ENCODE results near the gene ZDHHC11B.

Gene ZDHHC11B

DNA sequence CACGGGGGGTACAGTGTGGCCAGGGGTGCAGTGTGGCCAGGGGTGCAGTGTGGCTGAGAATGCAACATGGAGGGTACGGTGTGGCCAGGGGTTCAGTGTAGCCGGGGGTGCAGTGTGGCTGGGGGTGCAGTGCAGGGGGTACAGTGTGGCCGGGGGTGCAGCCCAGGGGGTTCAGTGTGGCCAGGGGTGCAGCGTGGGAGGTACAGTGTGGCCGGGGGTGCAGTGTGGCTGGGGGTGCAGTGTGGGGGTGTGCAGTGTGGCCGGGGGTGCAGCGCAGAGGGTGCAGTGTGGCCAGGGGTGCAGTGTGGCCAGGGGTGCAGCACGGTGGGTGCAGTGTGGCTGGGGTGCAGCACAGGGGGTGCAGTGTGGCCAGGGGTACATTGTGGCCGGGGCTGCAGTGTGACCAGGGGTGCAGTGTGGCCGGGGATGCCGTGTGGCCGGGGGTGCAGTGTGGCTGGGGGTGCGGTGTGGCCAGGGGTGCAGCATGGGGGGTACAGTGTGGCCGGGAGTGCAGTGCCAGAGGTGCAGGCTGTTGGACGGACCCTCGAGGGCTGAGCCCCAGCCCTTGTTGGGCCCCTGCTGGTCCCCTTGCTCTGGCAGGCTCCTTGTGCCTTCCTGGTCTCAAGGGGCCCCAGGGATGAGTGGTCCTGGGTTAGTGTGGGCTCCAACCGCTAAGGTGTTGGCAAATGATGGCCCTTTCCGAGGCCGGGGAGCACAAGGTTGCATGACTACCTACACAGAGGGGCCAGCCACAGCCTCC lies 109.2 kb downstream of the ZDHHC11B start:
- no peak for DNase-seq
- TF ChIP-seq POLR2A (IDR thresholded peaks at IDR 0.05; ENCODE audit: low read length): peak; percentile 11
- no peak for TF ChIP-seq GATA1 (IDR thresholded peaks at IDR 0.05; ENCODE audit: low read depth, low read length)

DNA sequence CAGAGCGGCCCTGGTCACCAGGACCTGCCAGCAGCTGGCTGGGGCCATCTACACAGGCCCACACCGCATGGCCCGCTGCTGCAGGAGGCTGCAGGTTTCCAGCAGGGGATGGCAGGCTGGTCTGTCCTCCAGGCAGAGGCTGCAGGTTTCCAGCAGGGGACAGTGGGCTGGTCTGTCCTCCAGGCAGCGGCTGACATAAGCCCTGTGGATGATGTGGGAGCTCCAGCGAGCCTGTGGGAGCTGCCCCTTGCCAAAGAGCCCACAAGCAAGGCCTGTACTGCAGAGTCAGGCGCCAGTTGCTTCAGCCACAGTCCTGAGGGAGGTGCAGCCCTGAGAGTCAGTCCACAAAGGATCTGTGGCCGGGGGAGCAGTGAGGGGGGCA lies 109.9 kb downstream of the ZDHHC11B start:
- no peak for TF ChIP-seq GATA1 (IDR thresholded peaks at IDR 0.05; ENCODE audit: low read depth, low read length)
- TF ChIP-seq POLR2A (IDR thresholded peaks at IDR 0.05; ENCODE audit: low read length): no peak
- no peak for DNase-seq

DNA sequence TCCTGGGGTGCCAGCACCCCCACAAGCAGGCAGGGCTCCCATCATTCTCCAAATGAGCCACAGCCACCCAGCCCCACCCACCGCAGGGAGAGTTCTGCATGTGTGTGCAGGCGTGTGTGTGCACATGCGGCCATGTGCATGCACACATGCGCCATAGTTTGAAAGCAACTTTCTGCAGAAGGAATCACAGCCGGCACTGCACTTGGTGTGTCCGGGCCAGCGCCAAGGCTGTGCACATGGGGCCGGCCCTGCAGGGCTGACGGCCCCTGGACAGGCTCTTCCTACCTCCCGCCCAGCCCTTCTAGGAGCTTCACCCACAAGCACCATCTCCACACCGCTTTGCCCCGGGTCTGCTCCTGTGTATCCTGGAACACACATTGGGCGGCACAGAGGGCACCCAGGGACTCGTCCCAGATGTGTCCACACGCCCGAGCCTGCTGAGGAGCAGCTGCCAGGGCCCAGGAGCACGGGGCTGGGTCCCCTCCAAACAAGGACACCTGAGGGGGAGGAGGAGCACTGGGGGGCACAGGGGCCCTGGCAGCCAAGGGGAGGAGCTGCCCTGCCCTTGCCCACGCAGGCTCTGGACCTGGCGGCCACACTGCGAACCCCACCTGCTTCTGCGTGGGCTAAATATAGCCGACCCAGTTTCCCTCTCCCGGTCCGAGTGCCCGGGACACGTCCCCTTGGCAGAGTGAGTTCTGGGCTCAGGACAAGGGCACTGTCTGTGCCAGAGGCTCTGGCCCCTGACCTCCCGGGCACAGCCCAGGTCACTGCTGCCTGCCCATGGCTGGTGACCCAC lies 110.5 kb downstream of the ZDHHC11B start:
- TF ChIP-seq GATA1 (IDR thresholded peaks at IDR 0.05; ENCODE audit: low read depth, low read length) (no peak), POLR2A (IDR thresholded peaks at IDR 0.05; ENCODE audit: low read length) (no peak)
- DNase-seq: no peak

DNA sequence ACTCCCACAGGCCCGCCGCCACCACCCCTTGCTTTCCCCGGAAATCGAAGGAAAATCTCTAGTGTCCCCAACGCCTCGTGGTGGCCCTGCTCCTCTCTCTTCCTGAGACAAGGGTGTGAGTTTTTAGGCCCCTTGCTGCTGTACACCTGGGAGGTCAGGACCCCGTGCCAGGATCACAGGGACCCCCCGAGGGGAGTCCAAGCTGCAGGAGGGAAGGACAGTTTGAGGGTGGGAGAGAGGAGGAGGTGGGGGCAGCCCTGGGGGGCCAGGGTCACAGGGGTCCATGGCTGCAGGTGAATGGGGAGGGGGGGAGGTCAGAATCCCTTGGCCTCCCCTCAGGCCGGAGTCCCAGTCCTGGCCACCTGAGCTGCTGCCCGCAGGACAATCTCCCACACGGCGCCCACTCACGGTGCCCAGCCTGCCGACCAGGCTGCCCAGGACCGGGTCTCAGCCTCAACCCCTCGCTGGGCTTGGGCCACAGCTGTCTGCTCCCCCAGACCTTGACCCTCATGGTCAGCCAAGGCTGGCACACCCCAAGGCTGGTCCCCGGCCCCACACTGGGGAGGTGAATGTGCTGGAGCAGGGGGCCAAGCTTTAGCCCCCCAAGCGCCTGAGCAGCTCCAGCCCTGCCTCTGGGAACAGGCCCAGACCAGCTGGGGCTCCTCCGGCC lies 111.2 kb downstream of the ZDHHC11B start:
- DNase-seq: no peak
- TF ChIP-seq GATA1 (IDR thresholded peaks at IDR 0.05; ENCODE audit: low read depth, low read length) (no peak), POLR2A (IDR thresholded peaks at IDR 0.05; ENCODE audit: low read length) (no peak)

GRCh38 chr5:672329-673160 lies 112.0 kb downstream of the ZDHHC11B start:
- TF ChIP-seq POLR2A (IDR thresholded peaks at IDR 0.05; ENCODE audit: low read length) (no peak), GATA1 (IDR thresholded peaks at IDR 0.05; ENCODE audit: low read depth, low read length) (no peak)
- peak; percentile 50 to 71 for DNase-seq

DNA sequence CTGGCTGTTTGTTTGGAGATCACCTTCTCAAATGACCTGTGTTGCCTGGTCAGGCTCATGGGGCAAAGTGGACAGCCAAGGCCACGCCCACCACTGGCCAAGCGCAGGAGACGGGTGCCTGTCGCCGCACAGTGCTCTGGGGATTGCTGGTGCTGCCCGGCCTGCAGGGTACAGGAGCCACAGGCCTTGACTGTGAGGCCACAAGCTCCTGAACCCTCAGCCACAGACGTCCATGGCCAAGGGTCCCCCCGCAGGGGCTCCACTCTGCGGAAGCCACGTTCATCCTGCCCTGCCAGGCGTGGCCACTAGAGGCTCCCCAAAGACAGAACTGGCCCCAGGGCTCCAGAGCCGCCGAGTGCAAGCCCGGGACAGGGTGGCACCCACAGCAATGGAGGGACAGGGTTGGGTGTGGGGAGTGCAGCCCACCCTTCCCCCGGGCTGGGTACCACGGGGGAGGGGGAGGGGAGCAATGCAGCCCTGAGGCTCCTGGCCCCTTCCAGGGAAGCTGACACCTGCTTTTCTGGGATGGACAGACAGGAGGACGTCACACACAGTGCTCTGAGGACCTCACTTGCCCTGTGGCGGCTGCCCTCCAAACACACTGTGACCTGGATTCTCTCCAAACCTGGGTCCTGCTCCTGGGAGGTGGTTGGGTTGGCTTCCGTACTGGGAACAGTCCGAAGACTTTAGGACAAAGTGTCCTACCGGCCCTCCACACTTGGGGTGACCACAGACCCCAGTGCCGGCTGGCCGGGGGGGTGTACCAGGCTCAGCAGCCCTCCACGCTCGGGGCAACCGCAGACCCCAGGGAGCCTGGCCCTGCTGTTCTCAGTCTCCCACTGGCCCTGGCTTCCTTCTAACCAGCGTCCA lies 112.8 kb downstream of the ZDHHC11B start:
- DNase-seq: peak; percentile 57 to 65
- TF ChIP-seq GATA1 (IDR thresholded peaks at IDR 0.05; ENCODE audit: low read depth, low read length) (no peak), POLR2A (IDR thresholded peaks at IDR 0.05; ENCODE audit: low read length) (no peak)

DNA sequence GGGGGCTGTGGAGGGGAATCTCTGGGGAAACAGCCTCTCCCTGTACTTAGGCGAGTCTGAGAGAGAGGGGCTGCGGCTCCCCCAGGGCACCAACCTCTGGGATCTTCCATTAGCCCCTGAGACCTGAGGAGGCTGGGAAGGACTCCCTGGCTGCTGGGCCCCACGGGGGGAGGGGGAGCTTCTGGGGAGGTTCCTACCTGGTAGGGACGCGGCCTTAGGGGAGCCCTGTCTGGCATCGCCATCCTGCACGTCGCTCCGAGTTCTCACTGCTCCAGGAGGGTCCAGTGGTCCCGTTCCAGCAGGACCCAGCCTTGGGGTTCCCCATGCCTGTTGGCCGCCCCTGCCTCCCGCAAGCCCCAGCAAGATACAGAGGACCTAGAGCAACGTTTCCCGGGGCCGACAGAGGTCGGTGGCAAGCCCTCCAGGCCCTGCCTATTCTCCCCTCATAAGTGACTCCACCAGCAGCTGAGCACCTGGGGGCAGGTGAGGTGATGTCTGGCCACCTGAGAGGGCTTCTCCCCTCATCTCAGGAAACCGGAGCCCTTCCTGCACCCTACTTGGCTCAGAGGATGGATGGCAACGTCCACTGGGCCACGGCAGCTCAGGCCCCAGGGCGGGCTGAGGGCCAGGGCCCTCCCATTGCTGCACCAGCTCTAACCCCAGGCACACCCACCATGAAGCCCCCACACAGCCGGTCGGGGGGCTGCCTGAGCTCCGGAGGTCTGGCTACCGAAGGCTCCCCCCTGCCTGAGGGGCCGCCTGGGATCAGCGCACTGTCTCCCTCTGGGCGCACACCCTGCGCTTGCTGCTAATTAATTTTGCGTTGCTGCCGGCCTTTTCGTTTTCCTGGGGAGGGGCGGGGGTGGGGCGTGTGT lies 113.9 kb downstream of the ZDHHC11B start:
- DNase-seq: no peak
- TF ChIP-seq POLR2A (IDR thresholded peaks at IDR 0.05; ENCODE audit: low read length): no peak

- TF ChIP-seq GATA1 (IDR thresholded peaks at IDR 0.05; ENCODE audit: low read depth, low read length) (no peak), POLR2A (IDR thresholded peaks at IDR 0.05; ENCODE audit: low read length) (no peak)
- no peak for DNase-seq
Measured at GRCh38 chr5:669842-670395, 114.6 kb downstream of the ZDHHC11B start.

DNA sequence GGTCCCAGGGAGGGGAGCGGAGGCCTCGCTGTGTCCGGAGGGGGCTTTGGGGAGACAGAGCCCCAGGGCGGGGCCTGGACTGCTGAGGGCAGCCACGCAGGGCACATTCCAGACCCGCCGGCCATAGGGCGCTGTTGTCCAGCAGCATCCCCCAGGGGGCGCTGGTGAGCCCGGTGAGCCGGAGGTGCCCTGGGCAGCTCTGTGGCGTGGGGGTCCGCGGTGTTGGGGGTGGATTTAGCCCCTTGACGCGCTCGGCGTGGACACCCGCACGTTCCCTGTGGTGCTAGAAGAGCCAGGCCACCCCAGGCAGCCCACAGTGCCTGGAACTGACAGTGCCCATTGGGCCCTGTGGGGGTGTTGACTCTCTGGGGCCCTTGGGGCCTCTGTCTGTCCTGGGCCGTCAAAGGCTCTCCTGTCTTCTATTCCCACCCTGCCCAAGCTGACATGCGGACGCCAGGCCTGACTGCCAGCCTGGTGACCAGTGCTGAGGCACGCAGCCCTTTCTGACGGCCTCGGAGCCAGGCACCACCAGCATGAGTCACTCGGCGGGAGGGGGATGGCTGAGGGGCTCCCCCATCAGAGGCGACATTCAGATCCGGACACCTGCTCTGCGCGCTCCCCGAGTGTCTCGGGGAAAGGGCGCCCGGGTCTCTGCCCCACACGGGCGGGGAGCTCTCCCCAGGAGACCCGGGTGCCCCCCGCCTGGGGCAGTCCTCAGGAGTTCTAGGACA lies 115.3 kb downstream of the ZDHHC11B start:
- peak; percentile 25 to 58 for DNase-seq

GRCh38 chr5:668283-668995 lies 116.1 kb downstream of the ZDHHC11B start:
- TF ChIP-seq POLR2A (IDR thresholded peaks at IDR 0.05; ENCODE audit: low read length) (no peak), GATA1 (IDR thresholded peaks at IDR 0.05; ENCODE audit: low read depth, low read length) (no peak)
- DNase-seq: no peak

More for the DNA sequence above, 115.3 kb downstream of the ZDHHC11B start:
- TF ChIP-seq POLR2A (IDR thresholded peaks at IDR 0.05; ENCODE audit: low read length): no peak
- TF ChIP-seq GATA1 (IDR thresholded peaks at IDR 0.05; ENCODE audit: low read depth, low read length): no peak

Data from erythroblast (primary cell).